Activated T-cell treated with anti-CD3 and anti-CD28 coated beads, Interleukin-2, amount 50 U/mL, for 1 hour (primary cell): ENCODE data around the gene JUN.

Source experiments
- DNase-seq: peaks from one replicate; pipeline ENCODE4 v3.0.0-alpha.2; 2020

The JUN gene

GRCh38 chr1:58783993-58784757 lies at the start of gene JUN:
Gene JUN (minus strand): TSS chr1:58784047. CDS start chr1:58783070, 977 bp downstream.
- peak; percentile 97 for DNase-seq

GRCh38 chr1:58833166-58833565 lies 49.3 kb upstream of the JUN start:
- no peak for DNase-seq

GRCh38 chr1:58830291-58830690 lies 46.4 kb upstream of the JUN start:
- DNase-seq, result no peak

GRCh38 chr1:58829866-58830265 lies 46.0 kb upstream of the JUN start:
- DNase-seq, result no peak

GRCh38 chr1:58827298-58827697 lies 43.5 kb upstream of the JUN start:
- no peak for DNase-seq

GRCh38 chr1:58824753-58825389 lies 41.0 kb upstream of the JUN start:
- no peak for DNase-seq

- DNase-seq, result no peak
These were observed 39.7 kb upstream of the JUN start for GRCh38 chr1:58823481-58824010.

- no peak for DNase-seq
These were observed 37.5 kb upstream of the JUN start for GRCh38 chr1:58821309-58821708.

- DNase-seq, result no peak
These were observed 35.1 kb upstream of the JUN start for GRCh38 chr1:58818976-58819375.

- DNase-seq, result no peak
These were observed 34.2 kb upstream of the JUN start for GRCh38 chr1:58818075-58818474.

GRCh38 chr1:58816747-58817221 lies 32.9 kb upstream of the JUN start:
- no peak for DNase-seq

GRCh38 chr1:58816072-58816746 lies 32.4 kb upstream of the JUN start:
- peak; percentile 84 for DNase-seq

GRCh38 chr1:58815686-58816071 lies 31.8 kb upstream of the JUN start:
- DNase-seq, result no peak

- peak; percentile 56 for DNase-seq
These were observed 31.3 kb upstream of the JUN start for GRCh38 chr1:58815069-58815685.

GRCh38 chr1:58814251-58815068 lies 30.6 kb upstream of the JUN start:
- no peak for DNase-seq

GRCh38 chr1:58813801-58814200 lies 30.0 kb upstream of the JUN start:
- no peak for DNase-seq

GRCh38 chr1:58813361-58813760 lies 29.5 kb upstream of the JUN start:
- no peak for DNase-seq

GRCh38 chr1:58812926-58813325 lies 29.1 kb upstream of the JUN start:
- peak; percentile 40 for DNase-seq

GRCh38 chr1:58812468-58812867 lies 28.6 kb upstream of the JUN start:
- DNase-seq, result no peak

GRCh38 chr1:58811303-58811702 lies 27.5 kb upstream of the JUN start:
- no peak for DNase-seq

GRCh38 chr1:58809325-58810010 lies 25.6 kb upstream of the JUN start:
- no peak for DNase-seq

- DNase-seq, result no peak
These were observed 24.2 kb upstream of the JUN start for GRCh38 chr1:58808077-58808476.
